ENCODE data around the gene GTF2F1.
A peak's percentile ranks its signal among the peaks of the same experiment; 100 is the strongest.
"Not testable (repeated sequence)": the region's sequence is repeated elsewhere in the genome, so short reads cannot be mapped to it uniquely, and the experiment has no call there.

Gene GTF2F1

GRCh38 chr19:6384381-6384780, 8.6 kb downstream of the GTF2F1 start:
- no peak for DNase-seq (ENCODE audit: low read depth)

- no peak for DNase-seq (ENCODE audit: low read depth)
These were observed 9.8 kb downstream of the GTF2F1 start for GRCh38 chr19:6383188-6383587.

DNA sequence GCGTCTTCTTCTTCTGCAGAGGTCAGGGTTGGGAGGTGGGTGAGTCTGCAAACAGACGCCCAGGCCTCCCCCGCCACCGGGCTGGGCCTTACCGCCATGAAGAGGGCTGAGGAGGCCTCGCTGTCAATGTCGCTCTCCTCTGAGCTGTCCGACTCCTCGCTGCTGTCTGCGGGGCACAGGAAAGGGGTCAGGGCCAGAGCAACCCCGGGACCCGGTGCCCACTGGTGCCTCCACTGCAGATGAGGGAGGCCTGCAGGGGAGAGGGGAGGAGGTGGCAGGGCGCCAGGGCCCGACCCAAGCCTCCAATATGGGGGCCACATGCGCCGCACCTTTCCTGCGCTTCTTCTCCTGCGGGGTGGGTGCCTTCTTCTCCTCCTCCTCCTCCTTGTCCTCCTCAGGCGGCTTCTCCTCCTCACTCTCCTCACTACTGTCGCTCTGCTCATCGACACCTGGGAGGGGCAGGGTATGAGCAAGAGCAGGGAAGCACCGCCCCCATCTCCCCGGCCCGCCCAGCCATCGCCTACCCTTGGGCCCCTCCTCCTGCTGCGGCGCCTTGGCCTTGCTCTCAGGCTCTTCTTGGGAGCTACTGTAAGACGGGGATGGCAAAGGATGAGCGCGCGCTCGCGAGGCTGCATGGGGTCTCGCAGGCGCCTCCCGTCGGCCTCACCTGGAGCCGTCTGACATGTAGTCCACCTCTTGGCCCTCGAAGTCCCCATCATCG, 11.8 kb downstream of the GTF2F1 start:
- DNase-seq (ENCODE audit: low read depth), result no peak

DNA sequence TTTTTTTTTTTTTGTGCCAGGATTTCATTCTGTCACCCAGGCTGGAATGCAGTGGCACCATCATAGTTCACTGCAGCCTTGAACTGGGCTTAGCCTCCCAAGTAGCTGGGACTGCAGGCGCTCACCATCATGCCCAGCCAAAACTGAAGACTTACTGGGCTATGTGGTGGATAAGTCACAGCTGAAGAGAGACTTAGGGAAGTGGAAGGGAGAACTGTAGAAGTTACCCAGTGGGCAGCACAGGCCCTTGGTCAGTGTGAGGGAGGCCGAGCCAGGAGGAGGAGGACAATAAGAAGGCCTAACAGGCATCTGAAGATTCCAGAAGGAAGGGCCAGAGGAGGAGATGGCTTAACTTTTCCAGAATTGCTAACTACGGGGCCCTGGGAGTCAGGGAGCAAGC, 13.2 kb downstream of the GTF2F1 start:
- no peak for DNase-seq (ENCODE audit: low read depth)

GRCh38 chr19:6378486-6378885, 14.5 kb downstream of the GTF2F1 start:
- DNase-seq (ENCODE audit: low read depth), result no peak

DNA sequence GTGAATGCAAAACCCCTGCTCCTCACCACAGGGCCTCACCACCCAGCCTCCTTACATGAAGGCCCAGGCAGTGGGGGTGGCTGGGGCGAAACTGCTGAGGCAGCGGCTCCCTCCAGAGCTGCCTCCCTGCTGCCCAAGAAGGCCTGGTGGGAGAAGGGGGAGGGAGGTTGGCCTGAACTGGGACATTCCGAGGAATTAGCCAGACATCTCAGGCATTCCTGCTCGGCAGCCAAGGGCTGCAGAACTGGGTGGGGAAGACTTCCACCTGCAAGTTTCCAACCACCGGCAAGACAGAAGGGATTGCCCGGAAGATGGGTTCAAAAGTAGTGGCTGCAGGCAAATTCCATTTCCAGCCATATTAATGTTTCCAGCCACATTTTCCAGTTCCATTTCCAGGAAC, 14.9 kb downstream of the GTF2F1 start:
- DNase-seq (ENCODE audit: low read depth), result no peak

DNA sequence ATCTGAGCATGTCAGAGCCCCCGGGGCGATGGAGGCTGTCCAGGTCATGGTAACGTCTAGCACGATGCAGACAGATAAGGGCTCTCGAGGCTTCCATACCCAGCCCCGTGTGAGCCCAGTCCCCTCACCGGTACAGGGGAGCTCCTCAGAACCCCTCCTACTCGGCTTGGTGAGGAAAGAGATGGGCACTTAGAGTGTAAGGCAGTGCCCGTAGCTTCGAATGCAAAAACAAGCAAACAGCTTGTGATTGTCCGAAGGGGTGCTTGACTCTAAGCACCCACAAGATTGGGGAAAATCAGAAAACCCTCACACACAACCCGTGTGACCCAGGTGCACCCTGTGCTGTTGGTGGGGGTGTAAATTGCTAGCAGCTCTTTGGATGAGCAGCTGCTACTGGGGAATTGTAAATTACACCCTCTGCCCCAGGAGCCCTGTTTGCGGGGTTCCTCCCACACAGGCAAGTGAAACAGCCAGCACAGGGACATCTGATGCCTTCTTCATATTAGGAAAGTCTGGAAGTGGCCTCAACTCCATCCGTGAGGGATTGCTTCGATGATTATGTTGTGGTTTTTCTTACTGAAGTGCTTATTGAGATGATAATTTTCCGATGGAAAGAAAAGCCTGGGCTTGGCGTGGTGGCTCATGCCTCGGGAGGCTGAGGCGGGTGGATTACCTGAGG, 16.3 kb downstream of the GTF2F1 start:
- no peak for DNase-seq (ENCODE audit: low read depth)

- DNase-seq (ENCODE audit: low read depth), result no peak
These were observed 17.5 kb downstream of the GTF2F1 start, which contains the start of gene PSPN for GRCh38 chr19:6375411-6376010. PSPN (minus strand) TSS chr19:6375933; CDS start chr19:6375849, 84 bp downstream.

- no peak for DNase-seq (ENCODE audit: low read depth)
These were observed 18.1 kb downstream of the GTF2F1 start for GRCh38 chr19:6374711-6375410.

GRCh38 chr19:6374161-6374709, 18.7 kb downstream of the GTF2F1 start:
- no peak for DNase-seq (ENCODE audit: low read depth)

DNA sequence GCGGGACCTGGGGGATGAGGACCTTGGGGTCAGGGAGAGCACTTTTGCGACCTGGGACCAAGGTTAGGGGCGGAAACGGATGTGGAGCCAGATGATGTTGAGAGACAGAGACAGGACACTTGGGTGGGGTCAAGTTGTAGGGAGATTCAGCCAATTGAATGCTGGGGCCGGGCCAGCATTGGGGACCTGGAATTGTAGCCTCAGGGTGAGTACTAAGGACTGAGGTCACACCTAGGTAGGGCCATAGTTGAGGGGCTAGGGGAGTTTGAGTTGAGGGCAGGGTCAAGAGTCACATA, 19.2 kb downstream of the GTF2F1 start:
- DNase-seq (ENCODE audit: low read depth), result no peak

DNA sequence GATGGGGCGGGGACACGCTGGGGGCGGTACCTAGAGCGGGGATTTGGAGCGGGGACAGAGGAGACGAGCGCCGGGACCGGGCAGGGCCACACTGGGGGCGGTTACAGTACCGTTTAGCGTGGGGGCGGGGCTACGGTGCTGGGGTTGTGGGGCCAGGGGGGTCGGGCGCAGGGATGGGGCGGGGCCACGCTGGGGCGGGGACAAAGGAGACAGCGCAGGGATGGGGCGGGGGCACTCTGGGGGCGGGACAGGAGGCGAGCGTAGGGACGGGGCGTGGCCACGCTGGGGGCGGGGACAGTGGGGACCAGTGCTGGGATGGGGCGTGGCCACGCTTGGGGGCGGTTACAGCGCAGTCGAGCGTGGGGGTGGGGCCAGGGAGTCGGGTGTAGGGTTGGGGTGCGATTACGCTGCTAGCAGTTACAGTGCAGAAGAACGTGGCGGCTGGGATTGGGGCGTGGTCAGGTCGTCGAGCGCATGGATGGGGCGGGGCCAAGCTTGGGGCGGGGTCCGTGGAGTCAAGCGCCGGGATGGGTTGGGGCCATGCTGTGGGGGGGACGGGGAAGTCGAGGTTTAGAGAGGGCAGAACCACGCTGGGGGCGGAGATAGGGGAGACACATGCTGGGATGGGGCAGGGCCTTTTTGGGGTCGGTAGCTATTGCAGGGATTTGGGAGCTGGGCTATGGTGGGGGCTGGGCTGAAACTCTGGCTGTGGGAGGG, 19.7 kb downstream of the GTF2F1 start:
- peak; percentile 93 for DNase-seq (ENCODE audit: low read depth)

DNA sequence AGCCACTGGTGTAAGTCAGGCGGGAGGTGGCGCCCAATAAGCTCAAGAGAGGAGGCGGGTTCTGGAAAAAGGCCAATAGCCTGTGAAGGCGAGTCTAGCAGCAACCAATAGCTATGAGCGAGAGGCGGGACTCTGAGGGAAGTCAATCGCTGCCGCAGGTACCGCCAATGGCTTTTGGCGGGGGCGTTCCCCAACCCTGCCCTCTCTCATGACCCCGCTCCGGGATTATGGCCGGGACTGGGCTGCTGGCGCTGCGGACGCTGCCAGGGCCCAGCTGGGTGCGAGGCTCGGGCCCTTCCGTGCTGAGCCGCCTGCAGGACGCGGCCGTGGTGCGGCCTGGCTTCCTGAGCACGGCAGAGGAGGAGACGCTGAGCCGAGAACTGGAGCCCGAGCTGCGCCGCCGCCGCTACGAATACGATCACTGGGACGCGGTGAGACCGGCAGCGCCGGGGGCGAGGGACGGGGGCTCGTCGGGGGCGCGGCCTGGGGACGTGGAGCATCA, 20.3 kb downstream of the GTF2F1 start, which contains the start of gene ALKBH7:
Gene ALKBH7, plus strand, starts transcription at position 201 of the 502 bp plus-strand sequence. Its CDS starts 27 bp downstream, at position 228.
- peak; percentile 85 for DNase-seq (ENCODE audit: low read depth)

DNA sequence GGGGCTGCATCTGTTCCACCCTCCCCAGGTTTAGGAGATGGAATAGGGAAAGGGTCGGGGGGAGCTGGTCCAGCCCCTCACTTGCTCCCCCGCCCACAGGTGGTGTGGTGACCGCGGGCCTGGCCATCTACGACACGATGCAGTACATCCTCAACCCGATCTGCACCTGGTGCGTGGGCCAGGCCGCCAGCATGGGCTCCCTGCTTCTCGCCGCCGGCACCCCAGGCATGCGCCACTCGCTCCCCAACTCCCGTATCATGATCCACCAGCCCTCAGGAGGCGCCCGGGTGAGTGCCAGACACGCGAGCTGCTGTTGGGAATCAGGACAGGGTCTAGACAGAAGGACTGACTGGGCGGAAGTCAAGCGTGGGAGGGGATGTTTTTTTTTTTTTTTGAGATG, 28.6 kb downstream of the GTF2F1 start:
- DNase-seq (ENCODE audit: low read depth), result no peak

GRCh38 chr19:6362351-6362801, 30.6 kb downstream of the GTF2F1 start:
- DNase-seq (ENCODE audit: low read depth), result no peak

- no peak for DNase-seq (ENCODE audit: low read depth)
These were observed 31.0 kb downstream of the GTF2F1 start for GRCh38 chr19:6362027-6362350.

- not testable (repeated sequence) for DNase-seq (ENCODE audit: low read depth)
These were observed 32.1 kb downstream of the GTF2F1 start for GRCh38 chr19:6360857-6361216.

- not testable (repeated sequence) for DNase-seq (ENCODE audit: low read depth)
These were observed 32.5 kb downstream of the GTF2F1 start for GRCh38 chr19:6360445-6360844.

DNA sequence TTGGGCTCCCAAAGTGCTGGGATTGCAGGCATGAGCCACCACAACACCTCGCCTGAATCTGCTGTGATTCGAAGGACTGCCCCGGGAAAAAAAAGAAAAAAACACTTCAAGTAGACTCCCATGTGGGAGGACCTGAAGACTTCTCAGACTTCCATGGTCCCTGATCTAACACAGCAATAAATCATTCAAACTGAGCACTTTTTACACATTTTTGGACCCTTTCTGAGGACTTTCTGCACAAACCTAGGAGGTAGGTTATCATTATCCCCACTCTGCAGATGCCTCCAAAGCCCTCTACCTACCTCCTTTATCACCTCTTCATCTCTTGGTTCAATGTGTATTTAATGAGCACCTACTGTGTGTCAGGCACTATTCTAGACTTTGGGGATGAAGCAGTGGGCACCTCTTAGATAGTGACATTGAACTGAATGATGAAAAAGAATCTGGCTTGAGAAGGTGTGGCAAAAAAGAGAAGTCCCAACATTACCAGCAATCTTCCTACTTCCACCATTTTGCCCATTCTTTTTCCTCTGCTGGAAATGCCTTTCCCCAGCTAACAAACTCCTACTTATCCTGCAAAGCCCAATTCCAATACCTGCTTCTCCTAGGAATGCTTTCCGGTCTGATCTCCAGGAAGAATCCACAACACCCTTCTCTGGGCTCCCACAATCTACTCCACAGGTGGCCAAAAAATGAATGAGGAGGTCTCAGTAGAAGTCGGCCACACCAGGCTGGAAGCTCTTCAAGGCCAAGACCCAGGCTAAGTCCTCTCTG, 33.2 kb downstream of the GTF2F1 start:
- no peak for DNase-seq (ENCODE audit: low read depth)

DNA sequence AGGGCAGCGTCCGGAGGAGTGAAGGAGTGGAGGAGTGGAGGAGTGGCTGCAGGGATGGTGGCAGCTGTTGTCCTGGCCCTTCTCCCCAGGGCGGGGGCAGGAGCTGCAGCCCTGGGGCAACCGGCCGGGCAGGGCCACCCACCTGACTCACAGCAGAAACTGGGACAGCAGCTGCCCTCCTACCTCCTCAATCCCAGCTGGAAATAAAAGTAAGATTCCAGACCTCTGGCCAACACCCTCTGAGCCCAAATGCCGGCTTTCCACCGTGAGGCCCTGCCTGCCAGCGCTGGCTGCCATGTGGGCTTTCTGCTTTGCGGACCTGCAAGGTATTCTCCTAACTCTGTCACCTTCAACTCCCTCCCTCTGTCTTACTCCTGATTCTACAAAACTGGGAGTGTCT, 35.0 kb downstream of the GTF2F1 start:
- no peak for DNase-seq (ENCODE audit: low read depth)

DNA sequence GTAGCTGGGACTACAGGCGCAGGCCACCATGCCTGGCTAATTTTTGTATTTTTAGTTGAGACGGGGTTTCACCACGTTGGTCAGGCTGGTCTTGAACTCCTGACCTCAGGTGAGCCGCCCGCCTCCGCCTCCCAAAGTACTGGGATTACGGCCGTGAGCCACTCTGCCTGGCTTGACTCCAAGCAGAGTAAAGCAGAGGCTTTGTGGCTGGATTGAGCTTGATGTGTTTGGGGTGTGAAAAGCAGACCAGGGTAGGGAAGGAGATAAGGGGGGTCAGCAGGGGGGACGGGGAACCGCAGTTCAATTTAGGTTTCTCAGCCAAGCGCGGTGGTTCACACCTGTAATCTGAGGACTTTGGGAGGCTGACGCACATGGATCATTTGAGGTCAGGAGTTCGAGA, 35.8 kb downstream of the GTF2F1 start:
- DNase-seq (ENCODE audit: low read depth), result no peak
